HG03066 (cell line): ENCODE results near the gene RIMS4.
"Not testable (repeated sequence)": the region's sequence is repeated elsewhere in the genome, so short reads cannot be mapped to it uniquely, and the experiment has no call there.

Experiments used
- ATAC-seq: cut with Tn5 transposase; IDR thresholded peaks from one replicate; pipeline ENCODE4 v1.9.1; 2021; ENCODE audit warnings: low read depth; ENCODE audit not compliant: unreplicated experiment

RIMS4 gene

DNA sequence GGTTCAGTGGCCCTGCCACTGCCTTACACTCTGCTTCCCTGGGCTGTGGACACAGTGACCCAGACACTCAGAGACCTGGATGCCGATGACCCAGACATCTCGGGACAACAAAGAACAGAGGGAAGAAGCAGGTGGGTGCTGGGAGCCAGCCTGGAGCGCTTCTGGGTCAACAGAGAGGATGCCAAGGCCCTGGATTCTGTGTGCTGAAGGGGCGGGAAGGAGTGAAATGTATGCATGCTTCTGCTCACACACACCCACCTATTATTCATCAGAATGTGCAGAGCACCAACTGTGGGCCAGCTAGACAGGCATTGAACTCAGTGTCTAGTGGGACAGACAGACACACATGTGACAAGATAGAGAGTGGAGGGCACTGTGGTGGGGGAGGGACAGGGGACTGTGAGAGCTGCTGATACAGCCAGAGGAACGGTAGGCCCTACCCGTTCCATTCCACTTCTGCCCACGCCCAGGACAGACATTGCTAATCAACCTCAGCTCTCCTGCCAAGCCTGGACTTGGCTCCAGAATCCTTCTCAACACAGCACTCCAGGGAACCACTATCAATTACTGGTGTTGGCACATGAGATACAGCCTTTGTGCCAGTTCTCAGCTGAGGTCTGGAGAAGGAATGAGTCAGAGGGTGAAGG, 44.5 kb downstream of the RIMS4 start:
- no peak for ATAC-seq

DNA sequence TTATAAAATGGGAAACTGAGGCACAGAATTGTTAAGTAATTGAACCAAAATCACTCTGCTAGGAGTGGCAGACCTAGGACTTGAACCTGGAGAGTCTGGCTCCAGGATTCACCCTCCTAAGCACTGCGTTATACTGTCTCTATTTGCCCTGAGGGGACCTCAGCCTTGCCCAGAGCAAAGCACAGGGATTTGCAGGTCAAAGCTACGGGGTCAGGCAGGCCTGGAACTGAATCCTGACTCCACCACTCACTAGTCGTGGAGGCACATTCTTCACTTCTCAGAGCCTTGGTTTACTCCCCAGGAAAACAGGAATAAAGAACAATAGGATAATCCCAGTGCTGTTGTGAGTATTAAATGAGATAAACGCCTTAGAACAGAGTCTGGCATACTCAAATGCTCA, 45.3 kb downstream of the RIMS4 start:
- no peak for ATAC-seq

DNA sequence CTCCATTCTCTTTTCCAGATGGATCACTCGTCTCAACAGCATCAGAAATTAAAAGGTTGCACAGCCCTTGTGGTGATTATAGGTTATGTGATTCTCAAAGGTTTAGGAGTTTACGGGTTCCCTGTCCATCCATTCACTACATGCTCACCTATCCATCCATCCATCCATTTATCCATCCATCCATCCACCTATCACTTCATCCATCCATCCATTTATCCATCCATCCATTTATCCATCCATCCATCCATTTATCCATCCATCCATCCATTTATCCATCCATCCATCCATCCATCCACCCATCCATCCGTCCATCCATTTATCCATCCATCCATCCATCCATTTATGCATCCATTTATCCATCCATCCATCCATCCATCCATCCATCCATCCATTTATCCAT, 46.5 kb downstream of the RIMS4 start:
- not testable (repeated sequence) for ATAC-seq

DNA sequence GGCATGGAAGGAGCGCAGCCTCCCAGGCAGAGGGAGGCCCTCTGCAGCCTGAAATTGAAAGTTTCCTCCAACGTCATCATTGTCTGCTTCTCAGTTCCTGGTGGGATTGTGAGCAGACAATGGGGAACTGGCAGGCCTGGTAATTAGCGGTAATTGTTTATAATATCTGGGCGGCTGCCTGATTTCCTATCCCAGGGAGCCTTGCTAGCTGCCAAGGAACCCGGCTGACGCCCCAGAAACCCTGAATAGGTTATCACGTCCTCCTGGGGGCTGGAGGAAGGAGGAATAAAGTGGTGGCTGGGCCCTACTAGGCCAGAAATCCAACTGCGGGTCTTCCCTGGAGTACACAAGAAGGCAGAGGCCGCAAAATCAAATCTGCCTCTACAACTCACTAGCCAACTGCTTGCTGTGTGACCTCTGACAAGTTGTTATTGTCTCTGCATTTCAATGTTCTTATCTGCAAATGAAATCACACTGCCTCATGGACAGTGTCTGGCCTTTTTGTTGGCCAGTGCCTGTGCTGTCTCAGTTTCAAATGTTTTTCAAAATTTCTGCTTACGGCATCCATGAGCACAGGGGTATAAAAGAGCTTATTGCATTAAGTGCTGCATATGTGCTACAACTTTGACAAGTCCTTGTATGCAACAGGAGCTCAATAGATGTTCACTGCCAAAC, 47.7 kb downstream of the RIMS4 start:
- no peak for ATAC-seq

DNA sequence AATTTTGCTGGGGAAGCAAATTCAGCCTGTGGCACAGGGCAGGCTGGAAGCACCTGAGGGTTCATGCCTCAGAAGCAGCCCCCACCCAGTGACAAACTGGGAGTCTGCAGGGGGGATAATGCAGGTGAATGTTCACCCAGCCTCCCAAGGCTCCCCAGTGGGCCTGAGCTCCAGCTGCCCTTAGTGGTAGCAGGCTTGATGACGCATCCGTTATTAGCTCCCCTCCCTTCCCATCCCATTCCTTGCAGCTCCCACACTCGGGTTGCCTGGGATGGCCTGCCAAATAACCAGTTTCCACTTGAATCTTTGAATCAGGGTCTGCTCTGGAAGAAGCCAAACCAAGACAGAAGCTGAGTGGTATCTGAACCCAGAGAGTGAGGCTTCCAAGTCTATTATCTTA, 48.9 kb downstream of the RIMS4 start:
- ATAC-seq = no peak

DNA sequence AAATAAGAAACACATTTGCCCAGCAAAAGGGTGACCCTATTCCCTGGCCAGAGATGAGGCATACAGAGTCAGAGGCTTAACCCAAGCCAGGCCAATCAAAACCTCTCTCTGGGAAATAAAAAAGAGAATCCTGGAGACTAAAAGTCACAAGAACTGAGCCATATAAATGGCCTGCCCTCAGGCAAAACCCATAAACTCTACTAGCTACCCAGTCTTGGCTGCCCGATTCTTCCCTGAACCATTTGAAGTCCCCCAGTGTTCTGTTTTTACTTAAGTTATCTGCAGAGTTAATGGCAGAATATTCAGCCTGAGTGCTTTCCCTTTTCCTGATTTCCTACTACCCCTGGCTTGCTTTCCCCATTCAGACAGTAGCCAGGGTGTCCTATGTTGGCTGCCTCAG, 50.8 kb downstream of the RIMS4 start:
- no peak for ATAC-seq

DNA sequence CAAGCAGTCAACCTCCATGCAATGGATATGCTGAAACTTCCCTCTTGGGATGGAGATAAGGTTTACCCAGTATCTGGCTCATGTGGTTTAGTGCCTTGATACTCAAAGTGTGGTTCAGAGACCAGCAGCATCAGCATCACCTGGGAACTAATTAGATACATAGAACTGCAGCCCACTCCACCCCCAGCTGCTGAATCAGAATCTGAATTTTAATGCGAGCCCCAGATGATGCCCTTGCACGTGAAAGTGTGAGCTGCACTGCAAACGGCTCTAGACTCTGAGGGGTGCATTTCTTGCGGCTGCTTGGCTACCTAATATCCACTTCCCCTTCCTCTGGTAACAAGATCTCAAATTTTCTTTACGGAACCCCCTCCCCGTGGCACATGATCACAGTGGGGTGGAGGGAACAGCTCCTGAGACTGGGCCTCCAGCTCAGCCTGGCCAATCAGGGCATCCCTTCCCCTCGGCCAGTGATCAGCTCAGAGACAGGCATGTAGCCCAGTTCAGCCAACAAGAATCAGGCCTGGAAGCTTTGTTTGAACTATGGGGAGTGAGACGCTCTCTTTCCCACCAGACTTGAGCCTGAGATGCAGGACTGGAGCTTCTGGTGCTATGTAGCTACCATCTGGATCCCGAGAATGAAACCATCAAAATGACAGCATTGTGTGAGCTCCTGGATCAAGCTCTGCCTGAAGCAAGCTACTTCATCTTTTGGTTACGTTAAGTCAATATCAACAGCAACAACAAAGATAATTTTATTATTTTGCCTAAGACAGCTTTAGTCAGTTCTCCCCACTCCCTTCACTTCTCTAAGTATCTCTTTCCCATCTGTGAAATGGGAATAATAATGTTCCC, 51.9 kb downstream of the RIMS4 start:
- ATAC-seq = no peak

DNA sequence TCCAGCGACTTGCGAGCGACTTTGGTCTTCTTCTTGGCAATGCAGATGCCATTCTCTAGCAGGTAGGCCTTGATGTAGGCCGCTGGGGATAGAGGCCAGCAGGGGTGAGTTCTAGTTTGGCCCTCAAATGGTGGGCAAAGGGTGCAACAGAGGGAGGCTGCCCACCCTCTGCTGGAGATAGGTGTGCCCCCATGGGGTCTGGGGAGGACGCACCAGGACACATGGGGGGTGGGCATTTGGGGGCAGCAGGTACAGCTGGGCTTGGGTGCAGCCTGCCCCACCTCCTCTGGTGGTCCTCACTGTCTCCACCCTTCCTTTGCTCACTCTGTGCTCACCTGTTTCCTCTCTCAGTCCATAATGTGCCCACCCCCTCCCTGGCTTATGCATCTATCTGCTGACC, 53.4 kb downstream of the RIMS4 start:
- no peak for ATAC-seq

DNA sequence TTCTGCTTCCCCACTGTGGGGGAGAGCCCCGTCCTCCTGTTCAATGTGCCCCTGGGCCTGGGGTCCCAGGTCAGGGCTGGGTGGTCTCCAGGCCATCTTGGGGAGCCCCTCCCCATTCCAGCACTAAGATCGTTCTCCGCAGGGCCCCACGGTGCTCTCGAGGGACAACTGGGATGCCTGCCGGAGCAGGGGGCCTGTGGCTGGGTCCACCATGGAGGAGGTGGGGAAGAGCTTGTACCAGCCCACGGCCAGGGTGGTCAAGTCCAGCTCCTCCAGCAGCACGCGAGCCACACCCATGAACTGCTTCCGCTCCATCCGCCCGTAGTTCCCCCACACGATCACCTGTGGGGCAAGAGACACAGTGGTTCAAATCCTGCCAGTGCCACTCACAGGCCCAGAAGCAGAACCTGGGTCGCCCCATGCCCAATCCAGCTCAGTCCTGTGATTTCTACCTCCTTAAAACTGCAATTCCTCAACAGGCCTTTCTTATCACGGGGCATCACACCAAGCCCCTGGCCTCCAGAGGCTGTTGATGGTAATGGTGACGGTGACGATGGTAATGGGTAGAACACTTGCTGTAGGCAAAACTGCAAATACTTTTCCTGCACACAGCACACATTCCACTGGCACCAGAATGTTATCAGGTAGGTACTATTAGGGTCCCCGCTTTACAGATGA, 54.2 kb downstream of the RIMS4 start:
- no peak for ATAC-seq

DNA sequence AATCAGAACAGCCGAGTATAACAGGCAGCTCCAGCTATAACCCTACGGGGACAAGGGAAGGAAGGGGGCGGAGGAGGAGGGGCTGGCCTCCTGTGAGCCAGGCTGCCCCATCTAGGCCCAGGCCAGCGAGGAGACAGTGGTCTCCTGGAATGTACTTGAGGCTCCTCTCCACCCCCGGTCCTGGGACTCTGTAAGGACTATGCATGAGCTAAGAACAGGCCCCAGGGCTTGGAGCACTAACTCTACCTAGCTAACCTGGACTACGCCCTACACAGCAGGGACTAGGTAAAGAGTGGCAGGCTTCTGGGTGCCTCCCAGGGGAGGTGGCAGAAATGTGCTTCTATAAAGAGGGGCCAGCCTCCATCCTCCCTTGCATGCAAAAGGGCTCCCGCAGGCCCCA, 55.8 kb downstream of the RIMS4 start:
- no peak for ATAC-seq

DNA sequence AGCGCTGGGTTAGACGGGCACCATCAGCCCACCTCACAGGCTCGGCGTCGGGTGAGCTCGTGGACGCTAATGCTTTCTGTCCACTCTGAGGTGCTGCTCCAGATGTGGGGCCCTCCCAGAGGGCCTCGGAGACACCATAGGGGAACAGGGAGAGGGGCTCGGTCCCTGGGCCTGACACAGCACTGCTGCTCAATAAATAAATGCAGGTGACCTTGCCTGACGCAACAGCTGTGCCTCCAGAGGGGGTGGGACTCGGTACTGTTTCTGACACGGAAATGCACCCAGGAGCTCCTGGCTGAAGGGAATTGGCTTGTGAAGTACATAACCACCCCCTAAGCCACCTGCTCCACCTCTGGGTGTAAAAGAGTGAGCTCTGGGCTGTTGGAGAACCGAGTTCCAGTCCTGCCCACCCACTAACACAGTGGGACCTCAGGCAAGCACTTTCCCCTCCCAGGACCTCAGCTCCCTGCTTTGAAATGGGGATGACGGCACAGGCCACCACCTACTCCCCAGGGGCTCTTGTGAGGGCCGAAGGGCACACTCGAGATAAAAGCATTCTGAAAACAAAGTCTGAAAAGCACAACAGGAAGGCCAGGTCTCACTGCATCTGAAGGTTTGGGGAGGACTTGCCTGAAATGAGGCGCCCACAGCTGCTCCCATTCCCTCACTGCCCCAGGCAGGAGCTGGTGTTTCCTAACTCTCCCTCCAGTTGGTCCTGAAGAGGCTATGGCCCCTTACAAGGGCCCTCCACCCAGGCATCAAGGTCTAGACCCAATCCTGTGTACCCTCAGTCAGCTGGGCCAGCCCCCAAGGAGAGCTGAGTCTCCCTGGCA, 58.0 kb downstream of the RIMS4 start:
- ATAC-seq = no peak

DNA sequence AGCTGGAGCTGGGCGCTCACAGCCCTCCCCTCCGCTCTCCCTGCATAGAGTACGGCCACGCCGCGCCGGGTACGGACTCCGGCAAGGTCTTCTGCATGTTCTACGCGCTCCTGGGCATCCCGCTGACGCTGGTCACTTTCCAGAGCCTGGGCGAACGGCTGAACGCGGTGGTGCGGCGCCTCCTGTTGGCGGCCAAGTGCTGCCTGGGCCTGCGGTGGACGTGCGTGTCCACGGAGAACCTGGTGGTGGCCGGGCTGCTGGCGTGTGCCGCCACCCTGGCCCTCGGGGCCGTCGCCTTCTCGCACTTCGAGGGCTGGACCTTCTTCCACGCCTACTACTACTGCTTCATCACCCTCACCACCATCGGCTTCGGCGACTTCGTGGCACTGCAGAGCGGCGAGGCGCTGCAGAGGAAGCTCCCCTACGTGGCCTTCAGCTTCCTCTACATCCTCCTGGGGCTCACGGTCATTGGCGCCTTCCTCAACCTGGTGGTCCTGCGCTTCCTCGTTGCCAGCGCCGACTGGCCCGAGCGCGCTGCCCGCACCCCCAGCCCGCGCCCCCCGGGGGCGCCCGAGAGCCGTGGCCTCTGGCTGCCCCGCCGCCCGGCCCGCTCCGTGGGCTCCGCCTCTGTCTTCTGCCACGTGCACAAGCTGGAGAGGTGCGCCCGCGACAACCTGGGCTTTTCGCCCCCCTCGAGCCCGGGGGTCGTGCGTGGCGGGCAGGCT, 60.1 kb downstream of the RIMS4 start:
- ATAC-seq = no peak

DNA sequence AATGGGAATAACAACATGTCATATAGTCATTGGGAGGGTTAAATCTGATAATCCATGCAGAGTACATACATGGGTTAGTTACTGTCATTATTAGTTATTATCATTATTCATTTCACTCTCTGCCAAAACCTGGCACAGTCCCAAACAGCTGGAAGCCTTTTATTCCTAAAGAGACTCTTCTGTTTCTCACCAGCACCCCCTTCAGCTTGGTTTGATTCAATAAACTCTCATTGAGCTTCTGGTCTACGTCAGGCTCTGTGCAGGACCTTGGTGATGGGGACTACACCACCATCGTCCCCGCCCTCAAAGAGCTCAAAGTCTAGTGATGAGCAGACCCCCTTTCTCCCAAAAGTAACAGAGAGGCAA, 62.4 kb downstream of the RIMS4 start:
- no peak for ATAC-seq

DNA sequence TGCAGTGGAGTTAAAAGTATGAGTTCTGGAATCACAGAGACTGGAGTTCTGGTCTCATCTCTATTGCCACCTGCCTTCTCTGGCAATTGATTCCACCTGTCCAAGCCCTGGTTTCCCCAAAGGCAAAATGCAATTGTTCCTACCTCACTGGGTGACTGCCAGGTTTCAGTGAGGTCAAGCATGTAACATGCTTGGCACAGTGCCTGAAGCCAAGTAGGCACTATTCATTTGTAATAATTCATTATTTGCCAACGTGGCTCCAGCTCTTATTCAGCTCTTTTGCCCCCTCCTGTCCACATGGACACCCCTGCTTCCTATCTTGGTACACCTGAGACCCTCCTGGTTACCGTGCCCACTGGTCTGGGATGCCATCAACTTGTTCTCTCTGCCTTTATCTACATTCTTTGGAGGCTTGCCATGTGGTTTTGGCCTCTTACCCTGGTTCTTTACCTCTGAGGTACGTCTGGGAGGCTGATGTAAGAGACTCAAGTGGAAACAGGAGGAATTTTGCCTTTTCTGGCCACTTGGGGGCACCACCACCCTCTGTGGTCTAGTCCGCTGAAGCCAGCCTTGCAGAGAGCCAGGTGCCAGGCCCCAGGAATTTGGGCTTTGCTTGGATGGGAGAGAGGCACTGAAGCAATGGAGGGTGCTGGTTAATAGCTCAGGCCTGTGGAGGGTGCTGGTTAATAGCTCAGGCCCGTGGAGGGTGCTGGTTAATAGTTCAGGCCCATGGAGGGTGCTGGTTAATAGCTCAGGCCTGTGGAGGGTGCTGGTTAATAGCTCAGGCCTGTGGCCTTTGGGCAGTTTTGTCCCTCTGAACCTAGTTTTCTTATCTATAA, 63.0 kb downstream of the RIMS4 start:
- ATAC-seq = no peak

DNA sequence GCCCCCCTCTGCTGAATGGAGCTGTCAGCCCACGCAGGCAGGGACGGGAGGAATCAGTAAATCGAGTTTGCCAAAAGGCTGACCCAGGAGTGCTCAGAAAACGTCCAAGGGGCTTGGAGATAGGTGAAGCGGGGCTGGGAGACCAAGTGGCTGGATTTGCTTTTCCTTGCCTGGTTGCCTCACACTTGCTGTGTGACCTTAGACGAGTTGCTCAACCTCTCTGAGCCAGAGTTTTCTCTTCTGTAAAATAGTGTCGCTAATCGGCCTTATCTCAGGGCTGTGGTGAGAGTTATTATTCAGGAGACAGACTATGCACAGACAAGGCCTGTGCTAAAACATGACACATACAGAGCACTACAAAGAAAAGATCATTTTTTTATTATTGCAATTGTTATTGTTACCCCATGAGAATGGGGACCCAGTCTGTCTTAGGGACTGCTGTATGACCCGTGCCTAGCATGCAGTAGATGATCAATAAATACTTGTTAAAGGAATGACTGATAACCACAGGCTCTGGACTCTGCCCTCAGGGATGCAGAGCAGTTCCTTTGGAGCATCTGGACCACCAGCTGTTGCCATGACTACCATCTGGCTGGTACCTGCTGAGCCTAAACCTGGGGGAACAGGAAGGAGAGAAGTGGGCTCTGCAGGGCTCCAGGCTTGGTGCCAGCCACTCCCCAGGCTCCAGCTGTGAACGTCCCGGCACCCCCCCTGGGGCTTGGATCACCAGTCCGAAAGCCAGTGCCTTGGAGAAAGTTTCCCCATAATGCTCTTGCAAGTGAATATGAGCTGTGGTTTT, 63.8 kb downstream of the RIMS4 start:
- no peak for ATAC-seq

DNA sequence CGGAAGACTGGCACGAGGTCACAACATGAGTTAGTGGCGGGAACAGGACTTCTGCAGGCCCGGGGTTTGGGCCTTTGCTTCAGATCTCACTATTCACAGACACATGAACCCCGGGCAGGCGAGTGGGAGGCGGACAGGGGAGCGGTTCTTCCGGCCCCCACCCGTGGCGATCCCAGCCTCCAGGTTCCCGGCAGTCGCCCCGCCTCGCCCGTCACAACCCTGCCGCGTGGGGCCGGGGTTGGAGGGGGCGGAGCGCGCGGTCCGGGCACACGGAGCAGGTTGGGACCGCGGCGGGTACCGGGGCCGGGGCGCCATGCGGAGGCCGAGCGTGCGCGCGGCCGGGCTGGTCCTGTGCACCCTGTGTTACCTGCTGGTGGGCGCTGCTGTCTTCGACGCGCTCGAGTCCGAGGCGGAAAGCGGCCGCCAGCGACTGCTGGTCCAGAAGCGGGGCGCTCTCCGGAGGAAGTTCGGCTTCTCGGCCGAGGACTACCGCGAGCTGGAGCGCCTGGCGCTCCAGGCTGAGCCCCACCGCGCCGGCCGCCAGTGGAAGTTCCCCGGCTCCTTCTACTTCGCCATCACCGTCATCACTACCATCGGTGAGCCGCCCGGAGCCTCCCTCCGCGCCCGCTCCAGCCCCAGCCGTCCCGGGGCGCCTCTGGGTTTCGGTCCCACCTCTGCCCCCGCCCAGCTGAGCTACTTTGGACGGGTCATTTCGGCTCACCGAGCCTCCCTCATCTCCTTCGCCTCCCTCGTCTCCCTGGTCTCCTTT, 64.6 kb downstream of the RIMS4 start, which contains the start of gene KCNK15:
TSS of gene KCNK15 (plus strand) at position 268 of the 769 bp plus-strand sequence. CDS start at position 314, 46 bp downstream.
- no peak for ATAC-seq

DNA sequence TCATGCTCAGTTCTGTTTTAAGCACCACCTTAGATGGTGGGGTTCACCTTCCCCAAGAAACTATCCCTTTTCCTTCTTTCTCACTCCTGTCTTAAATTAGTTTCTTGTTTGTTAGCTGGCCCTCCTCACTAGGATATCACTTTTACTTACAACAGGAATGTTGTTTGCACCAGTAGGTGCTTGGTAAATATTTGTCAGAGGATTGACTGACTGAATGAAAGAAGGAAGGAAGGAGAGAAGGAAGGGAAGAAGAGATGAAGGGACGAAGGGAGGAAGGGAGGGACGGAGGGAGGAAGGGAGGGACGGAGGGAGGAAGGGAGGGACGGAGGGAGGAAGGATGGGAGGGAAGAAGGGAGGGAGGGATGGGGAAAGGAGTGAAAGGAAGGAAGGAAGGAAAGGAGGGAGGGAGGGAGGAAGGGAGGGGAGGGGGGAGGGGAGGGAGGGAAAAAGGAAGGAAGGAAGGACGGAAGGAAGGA, 65.2 kb downstream of the RIMS4 start:
- ATAC-seq = no peak
